ENCODE data around the gene DGKI.
A peak's percentile ranks its signal among the peaks of the same experiment; 100 is the strongest.

Gene DGKI

GRCh38 chr7:137684316-137684715 is 162.5 kb downstream of the DGKI start:
- DNase-seq = no peak

GRCh38 chr7:137682596-137682995 is 164.2 kb downstream of the DGKI start:
- DNase-seq = no peak

- no peak for DNase-seq
These were observed 164.9 kb downstream of the DGKI start for GRCh38 chr7:137681657-137682562.

GRCh38 chr7:137674551-137675409 is 172.0 kb downstream of the DGKI start:
- no peak for DNase-seq

- DNase-seq = no peak
These were observed 172.7 kb downstream of the DGKI start for GRCh38 chr7:137674048-137674447.

- no peak for DNase-seq
These were observed 174.9 kb downstream of the DGKI start for GRCh38 chr7:137671920-137672319.

- DNase-seq = no peak
These were observed 176.3 kb downstream of the DGKI start for GRCh38 chr7:137670222-137671064.

GRCh38 chr7:137669706-137670105 is 177.1 kb downstream of the DGKI start:
- DNase-seq = no peak

GRCh38 chr7:137668404-137668803 is 178.4 kb downstream of the DGKI start:
- no peak for DNase-seq

- DNase-seq = no peak
These were observed 179.0 kb downstream of the DGKI start for GRCh38 chr7:137667633-137668387.

GRCh38 chr7:137664846-137665245 is 181.9 kb downstream of the DGKI start:
- no peak for DNase-seq

GRCh38 chr7:137661634-137662033 is 185.1 kb downstream of the DGKI start:
- DNase-seq = no peak

- no peak for DNase-seq
These were observed 188.4 kb downstream of the DGKI start for GRCh38 chr7:137658190-137658900.

- DNase-seq = no peak
These were observed 189.1 kb downstream of the DGKI start for GRCh38 chr7:137657476-137658189.

GRCh38 chr7:137656850-137657232 is 189.9 kb downstream of the DGKI start:
- DNase-seq = no peak

GRCh38 chr7:137656227-137656849 is 190.4 kb downstream of the DGKI start:
- peak; percentile 32 for DNase-seq

GRCh38 chr7:137655804-137656203 is 191.0 kb downstream of the DGKI start:
- DNase-seq = no peak

GRCh38 chr7:137652721-137653120 is 194.1 kb downstream of the DGKI start:
- no peak for DNase-seq

- no peak for DNase-seq
These were observed 198.7 kb downstream of the DGKI start for GRCh38 chr7:137647905-137648565.

GRCh38 chr7:137642472-137642871 is 204.3 kb downstream of the DGKI start:
- no peak for DNase-seq
